Daoy (cell line): ENCODE measurements around the gene VWA5B1. TPM values are rescaled to one million over a fixed set of nuclear protein-coding genes. Genes with fewer than 3 reads are reported as not detected.
A peak's percentile ranks its signal among the peaks of the same experiment; 100 is the strongest.

Source experiments
- DNase-seq: peaks from one replicate; pipeline ENCODE4 v3.0.0-alpha.2; 2015; ENCODE audit warnings: low read depth
- total RNA-seq: library from RNA; depleted of rRNA; stranded (reverse); fragments of >200 nt; shearing (Covaris generic); gene quantifications from 2 replicates; pipeline ENCODE4 v1.2.3, GENCODE V29; 2014; rRNA removed

VWA5B1 gene
- total RNA-seq, 1 experiment from 2014 or later: not detected

DNA sequence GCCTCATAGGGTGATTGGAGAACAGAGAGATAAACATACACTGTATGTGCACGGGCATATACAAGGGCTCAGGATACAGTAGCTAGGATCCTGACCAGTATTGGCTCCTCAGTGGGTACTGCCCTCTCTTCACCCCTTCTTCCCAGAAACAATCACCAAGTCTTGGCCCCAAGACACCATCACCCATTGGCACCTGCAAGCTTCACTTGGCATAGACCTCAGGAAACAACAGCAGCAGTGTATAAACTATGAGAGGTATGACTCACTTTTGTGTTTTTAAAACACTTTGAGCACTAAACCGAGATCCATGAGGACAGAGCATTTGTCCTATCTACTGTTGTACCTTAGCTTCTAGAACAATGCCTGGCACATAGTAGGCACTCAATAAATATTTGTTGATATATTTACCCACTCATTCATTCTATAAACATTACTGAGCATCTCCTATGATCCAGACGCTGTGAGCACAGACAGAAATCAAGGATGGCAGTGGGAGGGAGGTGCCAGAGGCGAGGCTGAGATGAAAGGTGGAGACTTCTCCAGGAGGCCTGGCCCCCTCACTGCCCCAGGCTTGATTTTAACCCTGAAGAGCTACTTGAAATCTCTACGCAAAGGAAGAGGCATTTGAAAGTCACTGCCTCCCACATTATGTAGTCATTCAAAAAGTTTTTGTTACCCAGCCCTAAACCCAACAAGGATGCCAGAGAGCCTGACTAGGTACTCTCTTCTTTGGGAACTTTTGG is 100.1 kb downstream of the VWA5B1 start:
- DNase-seq: no peak

DNA sequence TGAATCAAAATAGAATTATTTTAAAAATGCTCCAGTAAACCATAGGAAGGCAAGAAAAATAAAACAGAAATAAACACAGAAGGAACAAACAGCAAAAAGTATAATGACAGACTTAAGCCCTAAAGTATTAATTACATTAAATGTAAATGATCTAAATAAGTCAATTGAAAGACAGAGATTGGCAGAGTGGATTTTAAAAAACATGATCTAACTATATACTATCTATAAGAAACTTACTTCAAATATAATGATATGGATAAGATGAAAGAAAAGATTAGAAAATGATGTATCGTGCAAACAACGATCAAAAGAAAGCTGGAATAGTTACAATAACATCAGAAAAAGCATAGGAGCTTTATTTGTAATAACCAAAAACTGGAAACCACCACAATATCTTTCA is 104.6 kb downstream of the VWA5B1 start:
- no peak for DNase-seq

DNA sequence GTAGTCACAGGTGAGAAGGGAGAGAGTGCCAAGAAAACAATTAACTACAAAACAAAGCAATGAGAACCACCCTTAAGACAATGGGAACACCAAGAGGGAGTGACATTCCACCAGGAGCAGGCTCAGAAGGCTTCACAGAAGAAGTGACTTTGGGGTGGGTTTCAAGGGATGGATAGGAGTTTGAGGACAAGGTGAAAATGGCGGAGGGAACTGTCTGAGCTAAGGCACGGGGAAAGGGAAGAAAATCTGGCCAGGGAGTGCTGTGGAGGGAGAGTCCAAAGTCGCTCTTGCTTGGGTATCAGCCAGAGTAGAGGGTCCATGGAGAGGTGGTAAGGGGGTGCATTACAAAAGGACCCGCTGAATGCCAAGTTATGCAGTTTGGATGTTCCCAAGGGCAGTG is 108.1 kb downstream of the VWA5B1 start:
- no peak for DNase-seq

DNA sequence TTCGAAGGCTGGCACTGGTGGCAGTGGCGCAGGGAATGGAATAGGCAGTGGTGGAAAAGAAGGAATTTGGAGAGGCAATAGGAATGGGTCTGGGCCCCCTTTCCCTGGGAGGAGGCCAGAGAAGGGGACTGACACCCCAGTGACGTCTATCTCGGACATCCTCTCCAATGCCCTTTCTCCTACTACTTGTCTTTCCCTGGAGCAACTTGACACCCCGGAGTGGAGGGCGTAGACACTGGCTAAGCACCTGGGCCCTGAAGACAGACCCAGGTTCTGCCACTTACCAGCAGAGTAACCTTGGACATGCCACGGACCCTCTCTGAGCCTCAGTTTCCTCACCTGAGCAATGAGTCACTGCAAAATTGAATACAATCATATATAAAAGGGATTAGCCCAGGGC is 108.5 kb downstream of the VWA5B1 start:
- DNase-seq: no peak

DNA sequence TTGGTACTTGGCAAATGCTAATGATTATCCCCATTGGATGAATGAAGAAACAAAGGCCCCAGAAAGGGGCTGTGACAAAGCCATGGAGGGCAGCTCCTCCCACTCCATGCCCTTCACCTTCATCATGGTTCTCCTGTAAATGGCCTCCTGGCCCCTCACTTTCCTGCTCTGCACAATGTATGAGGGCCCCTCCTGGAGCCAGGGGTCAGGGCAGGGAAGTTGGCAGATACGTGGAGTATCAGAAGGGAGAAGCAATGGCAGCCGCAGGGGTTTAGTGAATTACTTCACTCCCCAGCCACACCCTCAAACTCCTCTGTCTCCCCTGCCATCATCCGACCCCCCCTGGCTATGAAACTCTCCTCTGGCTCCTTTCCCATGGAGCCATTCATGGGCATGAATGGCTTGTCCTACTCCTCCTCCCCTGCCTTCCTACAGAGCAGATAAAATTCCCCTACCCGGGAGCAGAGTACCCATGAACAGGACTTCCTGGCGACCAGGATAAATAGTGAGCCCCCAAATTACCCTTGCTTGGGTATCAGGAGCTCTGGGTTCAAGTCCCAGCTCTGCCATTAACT is 109.0 kb downstream of the VWA5B1 start:
- peak; percentile 63 for DNase-seq

DNA sequence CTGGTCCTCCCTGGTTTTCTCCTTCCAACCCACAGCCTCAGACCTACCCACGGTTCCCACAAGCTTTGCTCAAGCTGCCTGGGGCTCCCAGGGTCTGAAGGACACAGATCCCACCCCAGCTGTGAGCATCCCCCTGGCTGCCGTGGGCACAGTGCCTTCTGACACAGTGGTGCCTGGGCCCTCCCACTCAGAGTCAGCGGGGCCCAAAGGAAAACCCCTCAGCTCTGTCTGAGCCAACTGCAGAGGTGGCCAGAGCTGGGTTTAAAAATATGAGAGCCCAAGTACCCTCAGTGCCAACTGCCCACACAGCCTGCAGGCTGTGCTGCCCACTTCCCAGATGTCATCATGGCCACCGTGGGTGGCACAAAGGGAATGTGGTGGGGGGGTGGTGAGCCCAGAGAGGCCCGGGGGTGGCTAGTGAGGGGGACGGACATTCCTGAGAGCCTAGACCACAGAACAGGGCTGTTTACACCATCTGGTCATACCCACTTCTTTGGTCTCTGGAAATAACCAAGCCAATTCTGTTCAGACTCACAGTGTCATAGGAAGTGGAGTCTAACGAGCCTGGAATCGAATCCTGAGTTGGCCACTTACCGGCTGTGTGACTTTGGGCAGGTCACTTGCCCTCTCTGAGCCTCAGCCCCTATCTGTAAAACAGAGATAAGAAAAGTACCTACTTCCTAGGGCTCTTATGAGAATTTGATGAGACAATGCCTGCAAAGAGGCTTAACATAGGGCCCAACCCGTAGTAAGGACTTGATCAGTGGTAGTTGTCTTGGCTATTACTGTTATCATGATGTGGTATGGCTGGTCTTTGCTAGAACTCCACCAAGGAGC is 109.9 kb downstream of the VWA5B1 start:
- DNase-seq: peak; percentile 55

DNA sequence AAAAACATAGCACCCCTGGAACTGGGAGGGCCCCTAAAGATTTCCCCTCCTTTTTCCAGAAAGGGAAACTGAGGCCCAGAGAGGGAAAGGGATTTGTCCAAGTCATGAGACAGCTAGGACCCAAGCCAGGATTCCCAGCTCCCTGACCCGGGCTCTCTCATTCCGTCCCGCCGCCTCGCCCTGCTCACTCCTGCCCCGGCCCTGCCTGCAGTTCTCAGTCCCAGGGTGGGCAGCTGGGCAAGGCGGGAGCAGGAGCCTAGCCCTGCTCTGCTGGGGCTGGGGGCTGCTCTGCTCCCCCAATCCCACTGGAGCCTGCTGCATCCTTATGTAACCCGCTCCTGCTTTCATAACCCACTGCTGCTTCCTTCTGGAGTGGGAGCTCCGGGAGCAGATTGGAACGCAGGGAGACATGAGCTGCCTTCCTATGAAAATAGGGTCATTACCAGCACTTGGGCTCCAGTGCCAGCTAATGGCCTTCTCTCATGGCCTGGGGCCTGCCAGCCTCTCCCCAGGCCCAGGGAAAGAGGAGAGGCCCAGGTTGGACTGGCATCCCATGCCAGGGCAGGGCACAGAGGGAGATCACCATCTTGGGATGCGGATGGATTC is 110.8 kb downstream of the VWA5B1 start:
- DNase-seq: no peak

DNA sequence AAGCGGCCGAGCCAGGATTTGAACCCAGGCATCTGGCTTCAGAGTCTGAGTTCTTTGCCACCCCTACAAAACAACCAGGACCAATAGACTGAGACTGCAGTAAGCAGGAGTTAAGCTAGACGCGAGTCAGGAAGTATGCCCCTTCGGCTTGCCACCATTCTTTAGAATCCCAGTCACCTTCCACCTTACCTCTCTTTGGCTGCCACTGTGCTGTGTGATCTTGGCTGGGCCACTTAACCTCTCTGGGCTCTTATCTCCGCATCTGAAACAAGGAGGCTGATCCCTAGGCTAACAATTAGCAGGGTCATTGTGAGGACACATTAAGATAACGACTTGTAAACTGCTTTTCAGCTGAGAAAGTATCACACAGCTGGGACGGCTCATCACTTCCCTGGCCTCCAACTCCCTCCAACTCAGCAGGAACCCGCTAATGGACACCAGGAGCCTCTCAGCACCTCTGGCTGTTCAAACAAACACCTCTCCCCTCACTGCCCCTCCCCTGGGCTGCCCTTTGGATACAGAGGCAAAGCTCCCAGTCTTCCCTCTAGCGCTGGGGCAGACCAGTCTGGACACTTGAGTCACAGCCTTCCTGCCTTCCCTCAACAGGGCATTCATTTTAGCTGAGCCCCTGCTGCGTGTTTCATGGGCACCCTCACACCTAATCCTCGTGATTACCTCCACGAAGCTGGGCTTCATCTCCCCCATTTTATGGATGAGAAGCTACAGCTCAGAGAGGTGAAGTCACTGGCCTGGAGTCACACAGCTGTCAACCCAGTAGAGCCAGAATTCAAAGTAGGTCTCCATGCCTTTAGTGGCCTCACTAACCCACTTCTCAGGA is 112.1 kb downstream of the VWA5B1 start:
- DNase-seq: no peak

DNA sequence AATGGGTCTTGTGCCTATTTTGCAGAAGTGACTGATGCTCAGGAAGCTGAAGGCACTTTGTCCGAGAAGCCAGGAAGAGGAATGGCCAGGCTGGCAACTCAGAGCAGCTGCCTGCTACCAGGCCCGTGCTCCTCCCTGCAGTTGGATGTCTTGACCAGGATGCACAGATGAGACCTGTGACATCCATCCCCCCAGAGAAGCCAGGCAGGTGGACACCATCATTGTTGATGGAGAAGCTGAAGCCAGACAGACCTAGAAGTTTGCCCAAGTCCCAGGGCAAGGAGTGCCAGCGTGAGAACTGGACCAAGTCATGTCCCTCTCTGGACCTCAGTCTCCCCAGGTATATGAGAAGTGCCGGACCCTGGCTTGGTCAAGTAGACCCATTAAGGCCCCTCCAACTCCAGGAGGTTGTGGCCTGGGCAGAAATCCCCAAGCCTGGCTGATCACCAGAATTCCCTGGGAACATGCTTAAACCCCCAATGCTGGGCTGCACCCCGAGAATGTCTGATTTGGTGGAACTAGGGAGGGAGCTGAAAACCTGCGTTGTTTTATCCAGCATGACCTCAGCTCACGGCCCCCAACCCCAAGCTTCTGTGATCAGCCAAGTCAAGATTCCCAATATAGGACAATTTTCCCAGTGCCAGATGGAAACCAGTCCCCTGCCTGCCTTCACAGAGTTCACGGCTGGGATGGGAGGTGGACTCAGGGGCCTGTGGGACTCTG is 112.9 kb downstream of the VWA5B1 start:
- DNase-seq: no peak

DNA sequence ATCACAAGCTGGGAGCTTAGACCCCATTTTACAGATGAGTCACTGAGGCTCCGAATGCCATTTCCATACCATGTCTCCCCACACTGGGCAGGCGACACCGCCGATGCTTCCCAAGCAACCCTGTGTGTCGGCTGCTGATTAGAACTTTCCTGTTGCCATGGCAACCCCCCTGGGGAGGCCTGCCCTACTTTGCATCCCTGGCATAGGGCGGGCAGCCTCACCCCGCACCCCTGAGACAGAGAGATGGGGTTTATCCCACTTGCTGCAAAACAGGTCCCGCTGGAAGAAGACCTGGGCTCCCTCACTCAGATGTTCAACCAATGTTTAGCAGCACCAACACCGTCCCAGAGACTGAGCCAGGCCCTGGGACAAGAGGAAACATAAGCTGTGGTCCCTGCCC is 113.8 kb downstream of the VWA5B1 start:
- no peak for DNase-seq

Other genes starting within 250 kb of the VWA5B1 start
- not detected in 2 replicates for gene PLA2G5, start 220.7 kb upstream of the VWA5B1 start, total RNA-seq
- gene PLA2G2D, start 171.3 kb upstream of the VWA5B1 start, total RNA-seq: not detected in 2 replicates
- not detected in 2 replicates for gene PLA2G2F, start 151.6 kb upstream of the VWA5B1 start, total RNA-seq
- gene UBXN10, start 104.8 kb upstream of the VWA5B1 start, total RNA-seq: 0.11 and 0.48 TPM in 2 replicates
- not detected in 2 replicates for gene PLA2G2C, start 104.4 kb upstream of the VWA5B1 start, total RNA-seq
- gene CAMK2N1, start 195.3 kb downstream of the VWA5B1 start, total RNA-seq: 2.2 and 5.4 TPM in 2 replicates
- gene MUL1, start 217.3 kb downstream of the VWA5B1 start, total RNA-seq: 44.8 and 52.6 TPM in 2 replicates